Measurements from ENCODE around the gene UBAC2.

The UBAC2 gene

GRCh38 chr13:99398916-99399622 is 198.4 kb downstream of the UBAC2 start:
- DNase-seq (ENCODE audit: low read depth in 2 of 2): no peak
- H3K4me3 ChIP-seq (replicated peaks in 1 of 2; ENCODE audit: low read depth in 2 of 2, low read length in 2 of 2): no peak overlapping the region
- TF ChIP-seq CTCF (IDR thresholded peaks at IDR 0.05; ENCODE audit: low read depth, low read length): no peak

- no peak for TF ChIP-seq CTCF (IDR thresholded peaks at IDR 0.05; ENCODE audit: low read depth, low read length)
- DNase-seq (ENCODE audit: low read depth in 2 of 2): no peak
- no peak overlapping the region for H3K4me3 ChIP-seq (replicated peaks in 1 of 2; ENCODE audit: low read depth in 2 of 2, low read length in 2 of 2)
Measured at GRCh38 chr13:99399623-99399974, 198.9 kb downstream of the UBAC2 start.

GRCh38 chr13:99403458-99403971 is 202.9 kb downstream of the UBAC2 start:
- no peak for DNase-seq (ENCODE audit: low read depth in 2 of 2)
- no peak overlapping the region for H3K4me3 ChIP-seq (replicated peaks in 1 of 2; ENCODE audit: low read depth in 2 of 2, low read length in 2 of 2)
- no peak for TF ChIP-seq CTCF (IDR thresholded peaks at IDR 0.05; ENCODE audit: low read depth, low read length)

- H3K4me3 ChIP-seq (replicated peaks in 1 of 2; ENCODE audit: low read depth in 2 of 2, low read length in 2 of 2): no peak overlapping the region
- no peak for TF ChIP-seq CTCF (IDR thresholded peaks at IDR 0.05; ENCODE audit: low read depth, low read length)
- no peak for DNase-seq (ENCODE audit: low read depth in 2 of 2)
Measured at GRCh38 chr13:99404005-99404755, 203.5 kb downstream of the UBAC2 start.

GRCh38 chr13:99405966-99406365 is 205.3 kb downstream of the UBAC2 start:
- TF ChIP-seq CTCF (IDR thresholded peaks at IDR 0.05; ENCODE audit: low read depth, low read length): no peak
- H3K4me3 ChIP-seq (replicated peaks in 1 of 2; ENCODE audit: low read depth in 2 of 2, low read length in 2 of 2): no peak overlapping the region
- DNase-seq (ENCODE audit: low read depth in 2 of 2): no peak

GRCh38 chr13:99406799-99407201 is 206.1 kb downstream of the UBAC2 start:
- no peak overlapping the region for H3K4me3 ChIP-seq (replicated peaks in 1 of 2; ENCODE audit: low read depth in 2 of 2, low read length in 2 of 2)
- TF ChIP-seq CTCF (IDR thresholded peaks at IDR 0.05; ENCODE audit: low read depth, low read length): no peak
- DNase-seq (ENCODE audit: low read depth in 2 of 2): peak in 1 of 2 donors; percentile 16

All from cardiac fibroblast (primary cell).